Mucosa of stomach (tissue), 1 donor: ENCODE data around the gene CAB39.
"Not testable (repeated sequence)": the region's sequence is repeated elsewhere in the genome, so short reads cannot be mapped to it uniquely, and the experiment has no call there.

ENCODE experiments used
- H3K27me3 ChIP-seq: one replicate; pipeline ENCODE4 v1.7.0; 2013; ENCODE audit warnings: mild to moderate bottlenecking, low read length; ENCODE audit not compliant: control insufficient read depth, insufficient read depth
- H3K36me3 ChIP-seq: one replicate; pipeline ENCODE4 v1.7.0; 2013; ENCODE audit warnings: low read length; ENCODE audit not compliant: control insufficient read depth, insufficient read depth
- H3K4me1 ChIP-seq: one replicate; pipeline ENCODE4 v1.7.0; 2013; ENCODE audit warnings: mild to moderate bottlenecking, low read length; ENCODE audit not compliant: control insufficient read depth, insufficient read depth
- H3K4me3 ChIP-seq: one replicate; pipeline ENCODE4 v1.7.0; 2013; ENCODE audit warnings: low read length
- H3K9ac ChIP-seq: one replicate; pipeline ENCODE4 v1.7.0; 2013; ENCODE audit warnings: mild to moderate bottlenecking, low read length, moderate library complexity
- H3K9me3 ChIP-seq: one replicate; pipeline ENCODE4 v1.7.0; 2013; ENCODE audit warnings: mild to moderate bottlenecking, low read length, moderate library complexity; ENCODE audit not compliant: control insufficient read depth
- donor health status: Pancreatic carcinoma.

Gene CAB39

DNA sequence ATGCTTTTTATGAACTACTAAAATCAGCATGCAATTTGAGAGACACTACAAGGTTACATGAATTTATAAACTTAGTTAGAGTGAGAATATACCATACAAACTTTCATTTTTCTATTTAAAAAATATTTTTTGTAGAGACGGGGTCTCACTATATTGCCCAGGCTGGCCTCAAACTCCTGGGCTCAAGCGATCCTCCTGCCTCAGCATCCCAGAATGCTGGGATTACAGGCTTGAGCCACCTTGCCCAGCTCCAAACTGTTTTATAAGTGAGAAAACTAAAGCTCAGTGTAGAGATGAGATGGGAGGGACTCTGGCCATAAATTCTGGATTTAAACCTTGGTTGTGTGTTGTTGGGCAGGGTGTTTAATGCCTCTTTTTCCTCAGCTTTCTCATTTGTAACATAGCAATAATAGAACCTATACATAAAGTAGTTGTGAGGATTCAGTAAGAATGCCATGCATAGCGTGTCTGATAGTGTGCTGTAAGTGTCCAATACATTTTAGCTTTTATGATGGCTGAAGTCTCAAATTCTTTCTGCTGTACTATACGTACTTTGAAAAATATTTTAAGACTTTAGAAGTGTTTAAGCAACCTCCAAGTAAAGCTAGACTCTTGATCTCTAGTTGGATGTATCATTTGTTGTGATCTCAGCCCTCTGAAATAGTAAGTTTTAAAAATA is 9.7 kb downstream of the CAB39 start:
- Histone ChIP-seq H3K9ac (no peak overlapping the region), H3K4me1 (peaks cover 11% of the 10 kb centered on the region)

GRCh38 chr2:230723363-230723762 is 10.7 kb downstream of the CAB39 start:
- H3K9ac ChIP-seq = no peak overlapping the region
- H3K4me3 ChIP-seq = no peak overlapping the region
- peaks cover 2% of the 10 kb centered on the region for H3K4me1 ChIP-seq
- H3K27me3 ChIP-seq = no peaks in the 10 kb centered on the region
- no peaks in the 10 kb centered on the region for H3K36me3 ChIP-seq
- H3K9me3 ChIP-seq = no peaks in the 10 kb centered on the region

More for the DNA sequence above, 9.7 kb downstream of the CAB39 start:
- H3K9me3 ChIP-seq = no peaks in the 10 kb centered on the region
- H3K36me3 ChIP-seq = no peaks in the 10 kb centered on the region
- H3K27me3 ChIP-seq = no peaks in the 10 kb centered on the region
- H3K4me3 ChIP-seq = no peak overlapping the region

GRCh38 chr2:230724957-230725356 is 12.3 kb downstream of the CAB39 start:
- not testable (repeated sequence) for H3K36me3 ChIP-seq, H3K27me3 ChIP-seq, H3K9me3 ChIP-seq, H3K4me1 ChIP-seq, H3K4me3 ChIP-seq, H3K9ac ChIP-seq

DNA sequence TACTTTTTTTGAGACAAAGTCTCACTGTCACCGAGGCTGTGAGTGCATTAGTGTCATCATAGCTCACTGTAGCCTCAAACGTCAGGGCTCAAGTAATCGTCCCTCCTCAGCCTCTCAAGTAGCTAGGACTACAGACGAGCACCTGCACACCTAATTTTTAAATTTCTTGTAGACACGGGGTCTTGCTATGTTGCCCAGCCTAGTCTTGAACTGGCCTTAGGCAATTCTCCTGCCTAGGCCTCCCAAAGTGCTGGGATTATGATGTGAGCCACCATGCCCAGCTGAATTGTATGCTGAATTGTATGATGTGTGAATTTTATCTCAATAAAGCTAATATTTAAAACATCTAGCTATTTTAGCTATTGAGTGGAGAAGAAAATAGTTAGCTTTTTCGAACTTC is 18.9 kb downstream of the CAB39 start:
- Histone ChIP-seq H3K4me3 (no peak overlapping the region), H3K27me3 (no peaks in the 10 kb centered on the region), H3K36me3 (no peaks in the 10 kb centered on the region), H3K9ac (no peak overlapping the region), H3K9me3 (no peaks in the 10 kb centered on the region), H3K4me1 (peaks cover 30% of the 10 kb centered on the region)

DNA sequence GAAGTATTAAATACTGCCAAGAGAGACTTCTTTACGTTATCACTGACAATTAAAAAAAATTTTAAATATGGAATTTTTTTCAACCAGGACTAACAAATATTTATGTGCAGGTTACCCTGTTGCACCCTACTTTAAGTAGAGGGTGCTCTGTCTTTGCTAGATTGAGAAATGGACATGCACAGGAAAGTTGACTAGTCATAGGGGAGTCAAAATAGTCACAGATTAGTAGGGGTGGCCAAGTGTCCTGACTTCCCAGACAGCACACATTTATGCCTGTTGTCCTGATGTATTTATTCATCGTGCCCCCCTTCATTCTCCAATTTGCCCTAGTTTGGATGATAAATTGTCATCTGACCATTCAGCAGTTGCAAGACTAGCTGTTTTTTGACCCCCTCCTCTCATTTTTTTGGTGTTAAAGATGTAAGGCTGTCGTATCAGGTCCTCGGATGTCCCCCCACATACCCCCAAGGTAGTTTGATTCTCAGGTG is 20.3 kb downstream of the CAB39 start:
- no peaks in the 10 kb centered on the region for H3K27me3 ChIP-seq
- peaks cover 37% of the 10 kb centered on the region for H3K4me1 ChIP-seq
- no peaks in the 10 kb centered on the region for H3K36me3 ChIP-seq
- no peak overlapping the region for H3K4me3 ChIP-seq
- no peaks in the 10 kb centered on the region for H3K9me3 ChIP-seq
- no peak overlapping the region for H3K9ac ChIP-seq

- Histone ChIP-seq H3K36me3 (no peaks in the 10 kb centered on the region), H3K4me1 (peaks cover 50% of the 10 kb centered on the region), H3K27me3 (no peaks in the 10 kb centered on the region), H3K9ac (no peak overlapping the region), H3K4me3 (no peak overlapping the region), H3K9me3 (no peaks in the 10 kb centered on the region)
Observed at GRCh38 chr2:230734247-230735175, 21.9 kb downstream of the CAB39 start.

DNA sequence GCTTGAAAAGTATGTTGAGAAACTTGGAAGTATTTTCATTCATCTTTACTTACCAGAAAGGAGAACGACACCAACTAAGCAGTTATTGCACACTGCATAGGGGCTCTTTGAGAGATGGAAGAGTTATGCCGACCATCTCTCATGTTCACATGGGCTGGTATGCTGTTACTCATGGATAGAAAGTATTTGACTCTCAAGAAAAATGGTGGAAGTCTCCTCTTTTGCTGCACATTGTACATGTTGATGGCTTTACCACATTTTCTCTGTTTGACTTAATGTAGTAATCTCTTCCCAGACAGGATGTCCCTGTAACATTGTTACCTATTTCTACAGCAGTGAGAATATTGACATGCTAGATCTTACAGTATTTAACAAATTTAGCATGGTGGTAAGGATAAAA is 23.2 kb downstream of the CAB39 start:
- no peaks in the 10 kb centered on the region for H3K27me3 ChIP-seq
- H3K9ac ChIP-seq = no peak overlapping the region
- H3K9me3 ChIP-seq = no peaks in the 10 kb centered on the region
- H3K4me1 ChIP-seq = peaks cover 63% of the 10 kb centered on the region
- no peaks in the 10 kb centered on the region for H3K36me3 ChIP-seq
- no peak overlapping the region for H3K4me3 ChIP-seq

DNA sequence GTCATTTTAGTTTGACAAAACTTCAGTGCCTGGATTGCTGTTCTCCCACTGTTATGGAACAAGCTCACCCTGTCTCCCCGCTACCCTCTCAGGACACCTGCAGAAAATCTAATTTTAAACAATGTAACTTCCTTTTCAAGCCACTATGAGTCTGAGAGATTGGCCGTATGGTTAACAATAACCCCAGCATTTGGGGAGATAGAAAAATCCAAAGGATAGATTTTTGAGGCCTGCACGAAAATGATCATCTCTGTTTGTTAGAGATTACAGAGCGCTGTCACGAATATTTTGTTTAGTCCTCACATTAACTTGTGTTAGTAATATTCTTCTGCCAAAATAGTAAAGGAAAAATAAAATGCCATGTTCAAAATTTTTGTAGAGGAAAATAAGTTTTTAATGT is 24.7 kb downstream of the CAB39 start:
- Histone ChIP-seq H3K9me3 (no peaks in the 10 kb centered on the region), H3K4me3 (no peak overlapping the region), H3K36me3 (no peaks in the 10 kb centered on the region), H3K4me1 (peaks cover 60% of the 10 kb centered on the region), H3K27me3 (no peaks in the 10 kb centered on the region), H3K9ac (no peak overlapping the region)

GRCh38 chr2:230737791-230738226 is 25.2 kb downstream of the CAB39 start:
- Histone ChIP-seq H3K27me3 (no peaks in the 10 kb centered on the region), H3K36me3 (no peaks in the 10 kb centered on the region), H3K4me3 (no peak overlapping the region), H3K9me3 (no peaks in the 10 kb centered on the region), H3K4me1 (peaks cover 59% of the 10 kb centered on the region), H3K9ac (peak overlapping the region; percentile 0)

DNA sequence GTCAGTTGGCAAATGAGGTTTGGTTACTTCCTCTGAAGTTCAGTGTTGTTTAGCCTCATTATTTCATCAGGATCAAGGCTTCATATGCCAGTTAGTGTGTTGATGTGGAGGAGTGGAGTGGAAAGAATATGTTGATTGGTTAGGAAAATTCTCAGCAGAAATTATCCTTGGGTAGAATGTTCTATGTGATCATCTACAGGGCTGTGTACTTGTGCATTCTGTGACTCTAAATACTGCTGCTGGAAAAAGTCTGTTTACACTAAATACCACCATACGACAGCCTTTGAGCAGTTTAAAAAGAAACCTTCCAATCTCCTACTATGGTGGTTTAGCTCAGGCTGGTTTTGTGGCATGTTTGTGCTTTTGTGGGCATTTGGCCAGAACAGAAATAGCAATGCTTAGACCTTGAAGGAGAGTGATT is 25.8 kb downstream of the CAB39 start:
- Histone ChIP-seq H3K9me3 (no peaks in the 10 kb centered on the region), H3K36me3 (no peaks in the 10 kb centered on the region), H3K27me3 (no peaks in the 10 kb centered on the region), H3K4me1 (peaks cover 53% of the 10 kb centered on the region), H3K9ac (peak overlapping the region; percentile 0), H3K4me3 (no peak overlapping the region)

DNA sequence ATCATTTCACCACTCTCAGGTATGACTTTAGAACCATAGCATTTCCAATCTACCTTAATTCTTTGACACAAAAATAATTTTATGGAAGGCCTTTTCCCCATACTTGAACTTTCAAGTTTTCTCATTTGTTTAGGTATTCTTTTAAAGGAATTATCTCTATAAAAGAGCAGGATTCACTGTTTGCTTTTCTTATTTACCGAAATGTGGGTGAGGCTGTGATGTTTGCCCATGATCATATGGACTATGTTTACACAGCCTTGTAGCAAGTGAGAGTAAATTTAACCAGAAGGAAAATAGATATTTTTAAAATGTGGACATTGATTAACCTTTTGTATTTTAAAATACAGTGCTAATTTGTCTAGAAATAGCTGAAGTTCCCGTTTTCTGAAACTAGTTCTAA is 26.3 kb downstream of the CAB39 start:
- H3K4me1 ChIP-seq = peaks cover 50% of the 10 kb centered on the region

GRCh38 chr2:230739961-230740360 is 27.3 kb downstream of the CAB39 start:
- Histone ChIP-seq H3K9me3 (no peaks in the 10 kb centered on the region), H3K4me1 (peaks cover 41% of the 10 kb centered on the region), H3K36me3 (no peaks in the 10 kb centered on the region), H3K27me3 (no peaks in the 10 kb centered on the region), H3K4me3 (no peak overlapping the region), H3K9ac (no peak overlapping the region)

More for the DNA sequence above, 26.3 kb downstream of the CAB39 start:
- Histone ChIP-seq H3K9ac (no peak overlapping the region), H3K27me3 (no peaks in the 10 kb centered on the region), H3K9me3 (no peaks in the 10 kb centered on the region), H3K4me3 (no peak overlapping the region), H3K36me3 (no peaks in the 10 kb centered on the region)
